ENCODE measurements around the gene USO1.

- no peak for TF ChIP-seq CTCF (IDR thresholded peaks at IDR 0.05; ENCODE audit: borderline replicate concordance, extremely low read depth, low read length, poor library complexity, severe bottlenecking)
- no peak for TF ChIP-seq EZH2 (IDR thresholded peaks at IDR 0.05; ENCODE audit: borderline replicate concordance, low read depth, low read length, severe bottlenecking)
Observed at GRCh38 chr4:75710246-75710645, 14.1 kb upstream of the USO1 start.
